ENCODE measurements around the gene ASF1B.
A peak's percentile ranks its signal among the peaks of the same experiment; 100 is the strongest.

Gene ASF1B

GRCh38 chr19:14138576-14139265 lies 2.3 kb upstream of the ASF1B start:
- Mint-ChIP-seq H3K4me1 (peaks cover 59% of the 10 kb centered on the region), H3K4me3 (peak overlapping the region; percentile 65), H3K27me3 (no peaks in the 10 kb centered on the region), H3K9me3 (no peaks in the 10 kb centered on the region), H3K36me3 (peaks cover 25% of the 10 kb centered on the region), H3K27ac (peak overlapping the region; percentile 65)
- DNase-seq: no peak
- CTCF ChIA-PET: interaction anchor here (2.7 kb wide), 1 partner anchor 209 kb away, joined by 13 read pairs; no protein-coding TSS in a partner anchor

GRCh38 chr19:14135985-14136508 lies 342 bp downstream of the ASF1B start:
- Mint-ChIP-seq H3K27me3 (no peaks in the 10 kb centered on the region), H3K4me1 (peaks cover 51% of the 10 kb centered on the region), H3K9me3 (no peaks in the 10 kb centered on the region), H3K27ac (peak overlapping the region; percentile 93), H3K36me3 (peaks cover 34% of the 10 kb centered on the region), H3K4me3 (peak overlapping the region; percentile 80)
- no peak for DNase-seq
- CTCF ChIA-PET: interaction anchor here (0.6 to 3.3 kb wide), 33 partner anchors 10 to 349 kb away, joined by 3 to 18 read pairs (median 5); no protein-coding TSS in a partner anchor

GRCh38 chr19:14135355-14135754 lies 1.0 kb downstream of the ASF1B start:
- Mint-ChIP-seq H3K4me3 (peak overlapping the region; percentile 80), H3K27ac (peak overlapping the region; percentile 85), H3K4me1 (peaks cover 49% of the 10 kb centered on the region), H3K27me3 (no peaks in the 10 kb centered on the region), H3K9me3 (no peaks in the 10 kb centered on the region), H3K36me3 (peaks cover 34% of the 10 kb centered on the region)
- CTCF ChIA-PET: interaction anchor here (1.3 to 3.3 kb wide), 8 partner anchors 10 to 255 kb away, joined by 5 to 18 read pairs (median 8); no protein-coding TSS in a partner anchor
- no peak for DNase-seq

GRCh38 chr19:14127929-14128509 lies 8.4 kb downstream of the ASF1B start:
- CTCF ChIA-PET: no interaction called here
- DNase-seq: no peak
- Mint-ChIP-seq H3K27me3 (no peaks in the 10 kb centered on the region), H3K4me3 (no peak overlapping the region), H3K4me1 (peaks cover 9% of the 10 kb centered on the region), H3K9me3 (no peaks in the 10 kb centered on the region), H3K27ac (no peak overlapping the region), H3K36me3 (peaks cover 45% of the 10 kb centered on the region)

GRCh38 chr19:14127176-14127575 lies 9.2 kb downstream of the ASF1B start:
- Mint-ChIP-seq H3K9me3 (no peaks in the 10 kb centered on the region), H3K27ac (no peak overlapping the region), H3K27me3 (no peaks in the 10 kb centered on the region), H3K36me3 (peaks cover 48% of the 10 kb centered on the region), H3K4me3 (no peak overlapping the region), H3K4me1 (peaks cover 6% of the 10 kb centered on the region)
- CTCF ChIA-PET: interaction anchor here (1.4 kb wide), 1 partner anchor 10 kb away, joined by 3 read pairs; the partner anchor contains the start of gene ASF1B
- no peak for DNase-seq

- H3K36me3 Mint-ChIP-seq: peaks cover 42% of the 10 kb centered on the region
- H3K27ac Mint-ChIP-seq: no peak overlapping the region
- CTCF ChIA-PET: interaction anchor here (0.6 to 2.2 kb wide), 4 partner anchors 8 to 220 kb away, joined by 3 to 8 read pairs (median 3); partner anchors contain the start of gene ASF1B
- H3K4me3 Mint-ChIP-seq: no peak overlapping the region
- H3K27me3 Mint-ChIP-seq: no peaks in the 10 kb centered on the region
- no peak for DNase-seq
- H3K4me1 Mint-ChIP-seq: peaks cover 17% of the 10 kb centered on the region
- H3K9me3 Mint-ChIP-seq: no peaks in the 10 kb centered on the region
Measured at GRCh38 chr19:14122924-14123323, 13.5 kb downstream of the ASF1B start.

GRCh38 chr19:14120497-14120780 lies 15.9 kb downstream of the ASF1B start:
- H3K4me1 Mint-ChIP-seq: peaks cover 29% of the 10 kb centered on the region
- peaks cover 31% of the 10 kb centered on the region for H3K36me3 Mint-ChIP-seq
- no peak overlapping the region for H3K27ac Mint-ChIP-seq
- H3K27me3 Mint-ChIP-seq: no peaks in the 10 kb centered on the region
- H3K4me3 Mint-ChIP-seq: no peak overlapping the region
- CTCF ChIA-PET: interaction anchor here (1.6 kb wide), 1 partner anchor 16 kb away, joined by 4 read pairs; the partner anchor contains the start of gene ASF1B
- no peaks in the 10 kb centered on the region for H3K9me3 Mint-ChIP-seq
- DNase-seq: no peak

GRCh38 chr19:14119644-14120496 lies 16.5 kb downstream of the ASF1B start:
- no peak for DNase-seq
- peaks cover 33% of the 10 kb centered on the region for H3K4me1 Mint-ChIP-seq
- no peak overlapping the region for H3K4me3 Mint-ChIP-seq
- CTCF ChIA-PET: interaction anchor here (1.6 kb wide), 1 partner anchor 17 kb away, joined by 4 read pairs; the partner anchor contains the start of gene ASF1B
- H3K36me3 Mint-ChIP-seq: peaks cover 27% of the 10 kb centered on the region
- no peaks in the 10 kb centered on the region for H3K27me3 Mint-ChIP-seq
- H3K27ac Mint-ChIP-seq: no peak overlapping the region
- H3K9me3 Mint-ChIP-seq: no peaks in the 10 kb centered on the region

- Mint-ChIP-seq H3K27me3 (no peaks in the 10 kb centered on the region), H3K36me3 (peaks cover 22% of the 10 kb centered on the region), H3K4me1 (peaks cover 39% of the 10 kb centered on the region), H3K4me3 (peak overlapping the region; percentile 86), H3K9me3 (no peaks in the 10 kb centered on the region), H3K27ac (peak overlapping the region; percentile 39)
- CTCF ChIA-PET: interaction anchor here (1.6 kb wide), 1 partner anchor 17 kb away, joined by 4 read pairs; the partner anchor contains the start of gene ASF1B
- no peak for DNase-seq
Measured at GRCh38 chr19:14119146-14119545, 17.2 kb downstream of the ASF1B start.

GRCh38 chr19:14118165-14119051 lies 18.0 kb downstream of the ASF1B start:
- Mint-ChIP-seq H3K9me3 (no peaks in the 10 kb centered on the region), H3K36me3 (peaks cover 18% of the 10 kb centered on the region), H3K27ac (peak overlapping the region; percentile 88), H3K27me3 (no peaks in the 10 kb centered on the region), H3K4me3 (peak overlapping the region; percentile 86), H3K4me1 (peaks cover 43% of the 10 kb centered on the region)
- CTCF ChIA-PET: interaction anchor here (0.5 kb wide), 1 partner anchor 82 kb away, joined by 3 read pairs; no protein-coding TSS in a partner anchor
- peak; percentile 56 for DNase-seq

GRCh38 chr19:14117668-14118164 lies 18.7 kb downstream of the ASF1B start, which contains the start of gene PRKACA:
Gene PRKACA, minus strand, starts transcription at chr19:14117762. Its CDS starts 215 bp downstream, at chr19:14117547.
- peaks cover 49% of the 10 kb centered on the region for H3K4me1 Mint-ChIP-seq
- H3K36me3 Mint-ChIP-seq: peaks cover 15% of the 10 kb centered on the region
- peak within 1 kb of the TSS; percentile 87 for H3K4me3 Mint-ChIP-seq
- H3K9me3 Mint-ChIP-seq: no peaks in the 10 kb centered on the region
- CTCF ChIA-PET: no interaction called here
- peak; percentile 99 for DNase-seq
- H3K27me3 Mint-ChIP-seq: no peaks in the 10 kb centered on the region
- peak within 1 kb of the TSS; percentile 88 for H3K27ac Mint-ChIP-seq

- Mint-ChIP-seq H3K27ac (peak overlapping the region; percentile 84), H3K36me3 (peaks cover 10% of the 10 kb centered on the region), H3K4me1 (peaks cover 53% of the 10 kb centered on the region), H3K27me3 (no peaks in the 10 kb centered on the region), H3K4me3 (peak overlapping the region; percentile 87), H3K9me3 (no peaks in the 10 kb centered on the region)
- DNase-seq: peak; percentile 46
- CTCF ChIA-PET: interaction anchor here (4.0 to 4.2 kb wide), 2 partner anchors 44 to 236 kb away, joined by 22 to 31 read pairs; partner anchors contain the start of gene MISP3
Measured at GRCh38 chr19:14116918-14117578, 19.3 kb downstream of the ASF1B start.
